Measurements from ENCODE around the gene EXD1.

- TF ChIP-seq, protein P1, sequence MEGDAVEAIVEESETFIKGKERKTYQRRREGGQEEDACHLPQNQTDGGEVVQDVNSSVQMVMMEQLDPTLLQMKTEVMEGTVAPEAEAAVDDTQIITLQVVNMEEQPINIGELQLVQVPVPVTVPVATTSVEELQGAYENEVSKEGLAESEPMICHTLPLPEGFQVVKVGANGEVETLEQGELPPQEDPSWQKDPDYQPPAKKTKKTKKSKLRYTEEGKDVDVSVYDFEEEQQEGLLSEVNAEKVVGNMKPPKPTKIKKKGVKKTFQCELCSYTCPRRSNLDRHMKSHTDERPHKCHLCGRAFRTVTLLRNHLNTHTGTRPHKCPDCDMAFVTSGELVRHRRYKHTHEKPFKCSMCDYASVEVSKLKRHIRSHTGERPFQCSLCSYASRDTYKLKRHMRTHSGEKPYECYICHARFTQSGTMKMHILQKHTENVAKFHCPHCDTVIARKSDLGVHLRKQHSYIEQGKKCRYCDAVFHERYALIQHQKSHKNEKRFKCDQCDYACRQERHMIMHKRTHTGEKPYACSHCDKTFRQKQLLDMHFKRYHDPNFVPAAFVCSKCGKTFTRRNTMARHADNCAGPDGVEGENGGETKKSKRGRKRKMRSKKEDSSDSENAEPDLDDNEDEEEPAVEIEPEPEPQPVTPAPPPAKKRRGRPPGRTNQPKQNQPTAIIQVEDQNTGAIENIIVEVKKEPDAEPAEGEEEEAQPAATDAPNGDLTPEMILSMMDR (IDR thresholded peaks at IDR 0.05), result no peak
- TF ChIP-seq POLR2A (IDR thresholded peaks at IDR 0.05) (no peak), POLR2AphosphoS5 (IDR thresholded peaks at IDR 0.05) (no peak)
Measured at GRCh38 chr15:41251411-41251810, 20.9 kb upstream of the EXD1 start.
